Measurements from ENCODE around the gene CUX1.

DNA sequence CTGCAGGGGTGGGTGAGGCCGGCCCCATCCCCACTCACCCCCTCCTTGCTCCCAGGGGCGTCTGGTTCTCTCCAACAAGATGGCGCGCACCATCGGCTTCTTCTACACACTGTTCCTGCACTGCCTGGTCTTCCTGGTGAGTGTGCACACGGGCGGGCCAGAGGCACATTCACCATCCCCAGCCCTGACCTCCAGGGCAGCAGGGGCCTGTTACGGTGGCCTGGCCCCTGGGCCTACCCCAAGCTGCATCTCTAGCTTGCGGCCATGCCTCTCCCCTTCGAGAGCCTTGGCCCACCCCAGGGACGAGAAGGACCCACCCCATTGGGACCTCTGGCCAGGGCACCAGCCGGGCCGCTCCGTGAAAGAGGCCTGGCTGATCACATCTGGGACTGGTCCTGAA lies 464.4 kb downstream of the CUX1 start:
- TF ChIP-seq ETV6 (conservative IDR thresholded peaks at IDR 0.05 in 1 of 2, IDR thresholded peaks at IDR 0.05 in 1 of 2; ENCODE audit: borderline replicate concordance in 1 of 2, low read depth in 1 of 2) (no peak), ZBTB40 (IDR thresholded peaks at IDR 0.05; ENCODE audit: borderline replicate concordance) (no peak), HDAC2 (IDR thresholded peaks at IDR 0.05) (no peak), POLR2AphosphoS5 (IDR thresholded peaks at IDR 0.05; ENCODE audit: low read length) (no peak), ATF3 (IDR thresholded peaks at IDR 0.05; ENCODE audit: borderline replicate concordance, extremely low read depth, low read depth, low read length) (no peak), SIN3A (IDR thresholded peaks at IDR 0.05; ENCODE audit: low read depth, low read length) (no peak), MYC (IDR thresholded peaks at IDR 0.05; ENCODE audit: insufficient read depth, insufficient read length, insufficient replicate concordance, low read length, severe bottlenecking) (no peak)
- TF ChIP-seq, protein P1, sequence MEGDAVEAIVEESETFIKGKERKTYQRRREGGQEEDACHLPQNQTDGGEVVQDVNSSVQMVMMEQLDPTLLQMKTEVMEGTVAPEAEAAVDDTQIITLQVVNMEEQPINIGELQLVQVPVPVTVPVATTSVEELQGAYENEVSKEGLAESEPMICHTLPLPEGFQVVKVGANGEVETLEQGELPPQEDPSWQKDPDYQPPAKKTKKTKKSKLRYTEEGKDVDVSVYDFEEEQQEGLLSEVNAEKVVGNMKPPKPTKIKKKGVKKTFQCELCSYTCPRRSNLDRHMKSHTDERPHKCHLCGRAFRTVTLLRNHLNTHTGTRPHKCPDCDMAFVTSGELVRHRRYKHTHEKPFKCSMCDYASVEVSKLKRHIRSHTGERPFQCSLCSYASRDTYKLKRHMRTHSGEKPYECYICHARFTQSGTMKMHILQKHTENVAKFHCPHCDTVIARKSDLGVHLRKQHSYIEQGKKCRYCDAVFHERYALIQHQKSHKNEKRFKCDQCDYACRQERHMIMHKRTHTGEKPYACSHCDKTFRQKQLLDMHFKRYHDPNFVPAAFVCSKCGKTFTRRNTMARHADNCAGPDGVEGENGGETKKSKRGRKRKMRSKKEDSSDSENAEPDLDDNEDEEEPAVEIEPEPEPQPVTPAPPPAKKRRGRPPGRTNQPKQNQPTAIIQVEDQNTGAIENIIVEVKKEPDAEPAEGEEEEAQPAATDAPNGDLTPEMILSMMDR (IDR thresholded peaks at IDR 0.05 in 2 of 3, conservative IDR thresholded peaks at IDR 0.05 in 1 of 3; ENCODE audit: control insufficient read depth in 2 of 3, extremely low read depth in 1 of 3, insufficient read depth in 1 of 3, low read depth in 3 of 3, low read length in 3 of 3): no peak
- TF ChIP-seq, protein P2, sequence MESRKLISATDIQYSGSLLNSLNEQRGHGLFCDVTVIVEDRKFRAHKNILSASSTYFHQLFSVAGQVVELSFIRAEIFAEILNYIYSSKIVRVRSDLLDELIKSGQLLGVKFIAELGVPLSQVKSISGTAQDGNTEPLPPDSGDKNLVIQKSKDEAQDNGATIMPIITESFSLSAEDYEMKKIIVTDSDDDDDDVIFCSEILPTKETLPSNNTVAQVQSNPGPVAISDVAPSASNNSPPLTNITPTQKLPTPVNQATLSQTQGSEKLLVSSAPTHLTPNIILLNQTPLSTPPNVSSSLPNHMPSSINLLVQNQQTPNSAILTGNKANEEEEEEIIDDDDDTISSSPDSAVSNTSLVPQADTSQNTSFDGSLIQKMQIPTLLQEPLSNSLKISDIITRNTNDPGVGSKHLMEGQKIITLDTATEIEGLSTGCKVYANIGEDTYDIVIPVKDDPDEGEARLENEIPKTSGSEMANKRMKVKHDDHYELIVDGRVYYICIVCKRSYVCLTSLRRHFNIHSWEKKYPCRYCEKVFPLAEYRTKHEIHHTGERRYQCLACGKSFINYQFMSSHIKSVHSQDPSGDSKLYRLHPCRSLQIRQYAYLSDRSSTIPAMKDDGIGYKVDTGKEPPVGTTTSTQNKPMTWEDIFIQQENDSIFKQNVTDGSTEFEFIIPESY (IDR thresholded peaks at IDR 0.05): no peak
